MCF 10A (cell line): Measurements from ENCODE around the gene INVS. TPM values are rescaled to one million over a fixed set of nuclear protein-coding genes. Genes with fewer than 3 reads are reported as not detected.
A peak's percentile ranks its signal among the peaks of the same experiment; 100 is the strongest.

Source experiments
- BruUV-seq: library from RNA; stranded (reverse); fragments of 400-500 nt; replicated peaks from 2 replicates; lab custom pipeline; 2021; lab: Mats Ljungman, UMichigan
- CTCF ChIA-PET: fragments of 300-600 bp; sonication (Branson Sonifier 250); formaldehyde crosslinking; extraction: SDS; loops from one replicate; lab custom pipeline; 2021; ENCODE audit warnings: antibody characterized with exemption, inconsistent platforms; lab: Yijun Ruan, JAX
- POLR2A ChIA-PET: fragments of 300-600, 350-650 bp; sonication (Branson Sonifier 250); formaldehyde crosslinking; extraction: SDS; loops from one replicate; lab custom pipeline; 2020; ENCODE audit warnings: antibody characterized with exemption, inconsistent platforms; lab: Yijun Ruan, JAX
- DNase-seq: peaks from one replicate; pipeline ENCODE4 v3.0.0-alpha.2; 2018; ENCODE audit not compliant: unreplicated experiment
- H3K27ac Mint-ChIP-seq: one replicate; pipeline ENCODE4 v1.8.0; 2022; ENCODE audit warnings: mild to moderate bottlenecking, low read depth, mixed read lengths; ENCODE audit not compliant: unreplicated experiment
- H3K27me3 Mint-ChIP-seq: one replicate; pipeline ENCODE4 v1.8.0; 2022; ENCODE audit warnings: mixed read lengths; ENCODE audit not compliant: insufficient read depth, unreplicated experiment
- H3K36me3 Mint-ChIP-seq: one replicate; pipeline ENCODE4 v1.8.0; 2022; ENCODE audit warnings: mild to moderate bottlenecking, moderate library complexity, mixed read lengths; ENCODE audit not compliant: insufficient read depth, unreplicated experiment
- H3K4me1 Mint-ChIP-seq: one replicate; pipeline ENCODE4 v1.8.0; 2022; ENCODE audit warnings: mixed read lengths; ENCODE audit not compliant: insufficient read depth, unreplicated experiment
- H3K4me3 Mint-ChIP-seq: one replicate; pipeline ENCODE4 v1.8.0; 2022; ENCODE audit warnings: mild to moderate bottlenecking, moderate library complexity, mixed read lengths; ENCODE audit not compliant: unreplicated experiment
- H3K9me3 Mint-ChIP-seq: one replicate; pipeline ENCODE4 v1.8.0; 2022; ENCODE audit warnings: mixed read lengths; ENCODE audit not compliant: unreplicated experiment
- CTCF ChIP-seq: fragments of 200-600 bp; IDR thresholded peaks from one replicate; pipeline ENCODE4 v1.8.0; 2022; ENCODE audit warnings: antibody characterized with exemption, mild to moderate bottlenecking; ENCODE audit not compliant: unreplicated experiment
- intact Hi-C: fragments of 100-400 bp; cut with micrococcal nuclease; formaldehyde crosslinking; loops from 2 replicates; pipeline ENCODE4 v1.14.1; 2022
- total RNA-seq: library from RNA; stranded (reverse); gene quantifications from 2 replicates; pipeline ENCODE4 v1.2.3, GENCODE V29; 2022

Gene INVS
- total RNA-seq, 1 experiment from 2014 or later = 21.9 TPM

DNA sequence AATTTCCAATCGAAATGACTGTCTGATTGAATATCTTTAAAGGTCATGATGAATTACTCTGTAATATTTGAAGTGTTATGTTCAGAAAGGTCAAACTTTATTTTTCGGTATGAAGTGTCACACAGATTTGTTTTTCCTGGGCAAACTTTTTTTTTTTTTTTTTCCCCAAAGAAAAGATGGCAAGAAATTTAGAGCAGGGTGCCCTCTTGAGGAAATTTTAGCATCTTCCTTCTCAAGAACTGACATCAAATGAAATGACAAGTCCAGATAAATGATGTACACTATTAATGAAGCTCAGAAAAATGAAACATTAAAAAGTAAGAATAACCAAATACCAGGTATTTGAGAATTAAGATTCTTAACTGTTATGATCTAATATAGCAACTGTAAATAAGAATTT is 123.6 kb downstream of the INVS start:
- Mint-ChIP-seq H3K4me1 (no peaks in the 10 kb centered on the region), H3K4me3 (no peak overlapping the region), H3K27me3 (no peaks in the 10 kb centered on the region), H3K9me3 (no peaks in the 10 kb centered on the region), H3K36me3 (peaks cover 17% of the 10 kb centered on the region), H3K27ac (no peak overlapping the region)
- POLR2A ChIA-PET = interaction anchor here (0.7 to 1.2 kb wide), 2 partner anchors 73 to 196 kb away, joined by 3 read pairs; no protein-coding TSS in a partner anchor
- no TSS peak for BruUV-seq
- TF ChIP-seq CTCF = peak; percentile 48
- DNase-seq = peak; percentile 33
- CTCF ChIA-PET = interaction anchor here (0.6 to 3.6 kb wide), 26 partner anchors 9 to 1212 kb away, joined by 3 to 19 read pairs (median 4); no protein-coding TSS in a partner anchor
- intact Hi-C loops = loop anchor here (1.0 to 5.0 kb wide), 4 partner anchors 194 to 1040 kb away; partner anchors contain the start of gene NR4A3

DNA sequence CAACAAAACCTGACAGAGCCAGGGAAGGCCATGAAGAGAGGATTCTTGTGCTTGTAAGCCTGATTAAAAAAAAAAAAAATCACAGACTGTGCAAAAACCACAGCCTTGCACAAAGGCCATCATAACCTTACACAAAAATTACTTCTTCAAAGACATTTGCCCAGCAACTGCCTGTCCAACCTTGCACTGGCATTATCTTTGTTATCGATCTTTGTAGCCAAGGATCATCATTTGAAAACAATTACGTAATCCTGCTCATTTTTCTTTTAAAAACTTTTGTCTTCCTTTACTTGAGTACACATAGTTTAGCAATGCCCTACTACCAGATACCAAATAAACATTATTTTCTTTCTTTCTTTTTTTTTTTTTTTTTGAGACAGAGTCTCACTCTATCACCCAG is 128.6 kb downstream of the INVS start:
- Mint-ChIP-seq H3K27me3 (no peaks in the 10 kb centered on the region), H3K27ac (no peak overlapping the region), H3K9me3 (no peaks in the 10 kb centered on the region), H3K4me1 (no peaks in the 10 kb centered on the region), H3K36me3 (peaks cover 32% of the 10 kb centered on the region), H3K4me3 (no peak overlapping the region)
- intact Hi-C loops = no loop called here
- no TSS peak for BruUV-seq
- ChIA-PET POLR2A (no interaction called here), CTCF (no interaction called here)
- no peak for DNase-seq
- TF ChIP-seq CTCF = no peak

GRCh38 chr9:100228352-100228869 is 129.4 kb downstream of the INVS start:
- CTCF ChIA-PET = no interaction called here
- no peak for TF ChIP-seq CTCF
- Mint-ChIP-seq H3K9me3 (no peaks in the 10 kb centered on the region), H3K36me3 (peaks cover 32% of the 10 kb centered on the region), H3K4me3 (no peak overlapping the region), H3K27ac (no peak overlapping the region), H3K4me1 (no peaks in the 10 kb centered on the region), H3K27me3 (no peaks in the 10 kb centered on the region)
- DNase-seq = no peak
- BruUV-seq = no TSS peak
- intact Hi-C loops = no loop called here
- POLR2A ChIA-PET = no interaction called here

- ChIA-PET POLR2A (no interaction called here), CTCF (no interaction called here)
- intact Hi-C loops = no loop called here
- Mint-ChIP-seq H3K36me3 (peaks cover 30% of the 10 kb centered on the region), H3K27ac (no peak overlapping the region), H3K9me3 (no peaks in the 10 kb centered on the region), H3K4me3 (no peak overlapping the region), H3K4me1 (no peaks in the 10 kb centered on the region), H3K27me3 (no peaks in the 10 kb centered on the region)
- BruUV-seq = no TSS peak
- no peak for DNase-seq
- TF ChIP-seq CTCF = no peak
Measured at GRCh38 chr9:100229136-100229535, 130.1 kb downstream of the INVS start.
